Upper lobe of right lung (tissue), 1 donor: Measurements from ENCODE around the gene AP4M1. TPM values are rescaled to one million over a fixed set of nuclear protein-coding genes. Genes with fewer than 3 reads are reported as not detected.

Experiments used
- ATAC-seq: fragments of 200-7000 bp; cut with Tn5 transposase; one replicate; pipeline ENCODE4 v1.9.1; 2020; ENCODE audit warnings: mild to moderate bottlenecking, moderate library complexity
- DNase-seq: peaks from one replicate; pipeline ENCODE4 v3.0.0-alpha.2; 2020
- H3K27ac ChIP-seq: fragments of 200-600 bp; one replicate; pipeline ENCODE4 v1.8.0; 2022
- H3K27me3 ChIP-seq: fragments of 200-600 bp; one replicate; pipeline ENCODE4 v1.8.0; 2022; ENCODE audit warnings: mild to moderate bottlenecking
- H3K36me3 ChIP-seq: fragments of 200-600 bp; one replicate; pipeline ENCODE4 v1.8.0; 2022
- H3K4me1 ChIP-seq: fragments of 200-600 bp; one replicate; pipeline ENCODE4 v1.8.0; 2022
- H3K4me3 ChIP-seq: fragments of 200-600 bp; one replicate; pipeline ENCODE4 v1.8.0; 2022; ENCODE audit warnings: mild to moderate bottlenecking
- H3K9me3 ChIP-seq: fragments of 200-600 bp; one replicate; pipeline ENCODE4 v1.8.0; 2022
- intact Hi-C: fragments of 100-400 bp; cut with DNase I; formaldehyde crosslinking; loops from one replicate; pipeline ENCODE4 v1.11.0; 2022
- total RNA-seq: library from RNA; stranded (reverse); fragmentation: NEBNext Ultra II Directional; extraction: Animal tissue kit (Norgen Biotek cat#: 25700); gene quantifications from one replicate; pipeline ENCODE4 v1.2.1, GENCODE V29; 2021
- TF ChIP-seq, protein P1 (sequence below): fragments of 200-600 bp; IDR thresholded peaks from one replicate; pipeline ENCODE4 v1.8.0; 2022; ENCODE audit warnings: antibody characterized with exemption
- donor health status: DM: no; HTN: yes; CAD: no; lungs with severe emphysema.

Gene AP4M1
- total RNA-seq, 1 donor from 2014 or later = 16.8 TPM

DNA sequence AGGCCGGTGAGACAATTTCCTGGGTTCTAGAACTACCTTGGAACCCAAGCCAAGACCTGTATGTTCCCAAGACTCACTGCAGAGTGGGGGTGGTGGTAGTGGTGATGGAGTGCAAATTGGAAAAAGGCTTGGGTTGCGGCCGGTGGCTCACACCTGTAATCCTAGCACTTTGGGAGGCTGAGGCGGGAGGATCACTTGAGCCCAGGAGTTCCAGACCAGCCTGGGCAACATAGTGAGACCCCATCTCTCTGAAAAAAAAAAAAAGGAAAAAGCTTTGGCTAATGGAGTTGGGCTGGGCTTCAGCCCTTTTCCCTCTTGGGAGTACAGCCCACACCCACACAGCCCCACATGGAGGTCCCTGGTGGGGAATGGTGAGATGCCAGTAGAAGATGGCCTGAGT, 4.1 kb downstream of the AP4M1 start:
- intact Hi-C loops = no loop called here
- Histone ChIP-seq H3K36me3 (peaks cover 62% of the 10 kb centered on the region), H3K4me3 (no peak overlapping the region), H3K4me1 (peaks cover 11% of the 10 kb centered on the region), H3K9me3 (no peaks in the 10 kb centered on the region), H3K27ac (no peak overlapping the region), H3K27me3 (no peaks in the 10 kb centered on the region)
- ATAC-seq (no peak), DNase-seq (no peak)
- TF ChIP-seq, protein P1, sequence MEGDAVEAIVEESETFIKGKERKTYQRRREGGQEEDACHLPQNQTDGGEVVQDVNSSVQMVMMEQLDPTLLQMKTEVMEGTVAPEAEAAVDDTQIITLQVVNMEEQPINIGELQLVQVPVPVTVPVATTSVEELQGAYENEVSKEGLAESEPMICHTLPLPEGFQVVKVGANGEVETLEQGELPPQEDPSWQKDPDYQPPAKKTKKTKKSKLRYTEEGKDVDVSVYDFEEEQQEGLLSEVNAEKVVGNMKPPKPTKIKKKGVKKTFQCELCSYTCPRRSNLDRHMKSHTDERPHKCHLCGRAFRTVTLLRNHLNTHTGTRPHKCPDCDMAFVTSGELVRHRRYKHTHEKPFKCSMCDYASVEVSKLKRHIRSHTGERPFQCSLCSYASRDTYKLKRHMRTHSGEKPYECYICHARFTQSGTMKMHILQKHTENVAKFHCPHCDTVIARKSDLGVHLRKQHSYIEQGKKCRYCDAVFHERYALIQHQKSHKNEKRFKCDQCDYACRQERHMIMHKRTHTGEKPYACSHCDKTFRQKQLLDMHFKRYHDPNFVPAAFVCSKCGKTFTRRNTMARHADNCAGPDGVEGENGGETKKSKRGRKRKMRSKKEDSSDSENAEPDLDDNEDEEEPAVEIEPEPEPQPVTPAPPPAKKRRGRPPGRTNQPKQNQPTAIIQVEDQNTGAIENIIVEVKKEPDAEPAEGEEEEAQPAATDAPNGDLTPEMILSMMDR = no peak

DNA sequence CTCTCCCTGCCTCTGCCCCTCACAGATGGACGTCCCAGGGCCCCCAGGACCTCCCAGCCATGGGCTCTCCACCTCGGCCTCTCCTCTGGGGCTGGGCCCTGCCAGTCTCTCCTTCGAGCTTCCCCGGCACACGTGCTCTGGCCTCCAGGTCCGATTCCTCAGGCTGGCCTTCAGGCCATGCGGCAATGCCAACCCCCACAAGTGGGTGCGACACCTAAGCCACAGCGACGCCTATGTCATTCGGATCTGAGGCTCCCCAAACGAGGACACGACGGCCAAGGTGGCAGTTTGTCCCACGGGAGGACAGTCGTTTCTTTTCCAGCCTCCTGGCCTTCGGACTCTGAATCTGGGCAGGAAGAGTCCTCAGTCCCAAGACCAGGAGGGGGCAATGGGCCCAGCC, 5.2 kb downstream of the AP4M1 start:
- Histone ChIP-seq H3K4me3 (no peak overlapping the region), H3K36me3 (peaks cover 72% of the 10 kb centered on the region), H3K27me3 (no peaks in the 10 kb centered on the region), H3K4me1 (peaks cover 7% of the 10 kb centered on the region), H3K27ac (no peak overlapping the region), H3K9me3 (no peaks in the 10 kb centered on the region)
- TF ChIP-seq, protein P1 = no peak
- intact Hi-C loops = no loop called here
- DNase-seq (no peak), ATAC-seq (no peak)

DNA sequence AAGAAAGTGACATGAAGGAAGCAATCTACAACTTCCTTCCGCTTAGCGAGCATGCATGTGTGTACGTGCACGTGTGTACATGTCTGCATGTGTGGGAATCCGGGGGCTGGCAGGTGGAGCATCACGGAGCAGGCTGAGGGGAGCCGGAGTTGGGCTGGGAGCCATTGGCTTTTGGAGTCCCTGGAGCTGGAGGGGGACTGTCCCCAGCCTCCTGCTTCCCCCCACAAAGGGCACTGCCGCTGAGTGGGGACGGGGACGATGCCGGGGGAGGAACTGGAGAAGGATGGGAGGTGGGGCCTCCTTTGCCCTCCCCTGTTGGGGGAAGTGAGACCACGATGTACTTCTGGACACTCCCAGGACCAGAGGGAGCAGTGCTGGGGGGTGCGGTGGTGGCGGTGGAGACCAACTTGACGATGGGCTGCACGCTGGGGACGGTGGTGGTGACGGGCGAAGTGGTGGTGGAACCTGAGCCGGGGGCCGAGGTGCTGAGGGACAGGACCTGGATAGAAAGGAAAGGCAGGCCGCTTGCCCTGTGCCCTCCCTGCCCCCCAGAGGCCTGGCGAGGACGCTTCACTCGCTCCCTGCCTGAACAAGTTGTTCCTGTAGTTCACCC, 5.8 kb downstream of the AP4M1 start:
- H3K27me3 ChIP-seq = no peaks in the 10 kb centered on the region
- no peak overlapping the region for H3K4me3 ChIP-seq
- H3K36me3 ChIP-seq = peaks cover 78% of the 10 kb centered on the region
- DNase-seq (no peak), ATAC-seq (no peak)
- H3K4me1 ChIP-seq = peaks cover 4% of the 10 kb centered on the region
- intact Hi-C loops = no loop called here
- no peak overlapping the region for H3K27ac ChIP-seq
- TF ChIP-seq, protein P1 = no peak
- no peaks in the 10 kb centered on the region for H3K9me3 ChIP-seq

DNA sequence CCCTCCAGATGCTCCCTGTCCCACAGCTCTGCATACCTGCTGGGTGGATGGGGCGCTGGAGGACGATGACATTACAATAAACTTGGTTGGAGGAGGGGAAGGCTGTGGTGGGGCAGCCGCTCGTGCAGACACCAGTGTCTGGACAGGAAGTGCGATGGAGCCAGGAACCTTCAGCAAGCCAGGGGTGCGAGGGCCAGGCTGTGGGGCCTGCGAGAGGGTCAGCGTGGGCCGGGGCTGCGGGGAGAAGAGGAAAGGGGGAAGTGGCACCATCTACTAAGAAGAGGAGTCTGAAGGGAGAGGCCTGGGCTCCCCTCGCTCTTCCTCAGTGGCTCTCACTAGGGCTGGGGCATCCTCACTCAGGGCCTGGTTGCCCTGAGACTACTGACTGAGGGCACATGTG, 6.4 kb downstream of the AP4M1 start:
- no peak overlapping the region for H3K27ac ChIP-seq
- intact Hi-C loops = no loop called here
- H3K4me1 ChIP-seq = no peaks in the 10 kb centered on the region
- no peak overlapping the region for H3K4me3 ChIP-seq
- H3K36me3 ChIP-seq = peaks cover 83% of the 10 kb centered on the region
- ATAC-seq (no peak), DNase-seq (no peak)
- TF ChIP-seq, protein P1 = no peak
- H3K9me3 ChIP-seq = no peaks in the 10 kb centered on the region
- H3K27me3 ChIP-seq = no peaks in the 10 kb centered on the region

DNA sequence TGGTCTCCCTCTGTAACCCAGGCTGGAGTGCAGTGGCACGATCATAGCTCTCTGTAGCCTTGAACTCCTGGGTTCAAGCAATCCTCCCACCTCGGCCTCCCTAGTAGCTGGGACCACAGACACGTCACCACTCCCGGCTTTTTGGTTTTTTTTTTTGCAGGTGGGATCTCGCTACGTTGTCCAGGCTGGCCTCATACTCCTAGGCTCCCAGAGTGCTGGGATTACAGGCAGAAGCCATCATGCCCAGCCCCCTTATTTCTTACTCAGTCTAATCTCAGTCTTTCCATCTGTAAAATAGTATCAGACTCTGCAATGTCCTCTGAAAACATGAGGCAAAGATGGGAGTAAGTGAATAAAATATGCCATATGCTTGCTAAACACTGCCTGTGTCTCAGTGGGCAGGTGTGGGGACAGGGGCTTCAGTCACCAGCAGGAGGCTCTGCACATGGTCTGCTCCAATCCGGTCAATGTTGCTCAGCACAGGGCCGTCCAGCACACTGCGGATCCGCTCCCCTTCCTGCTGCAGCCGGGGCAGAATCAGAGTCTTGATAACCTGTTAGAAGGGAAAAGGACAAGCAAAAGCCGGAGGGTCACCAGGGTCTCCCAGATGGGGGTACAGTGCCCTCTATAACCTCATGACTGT, 8.2 kb downstream of the AP4M1 start:
- intact Hi-C loops = no loop called here
- H3K27ac ChIP-seq = no peak overlapping the region
- H3K27me3 ChIP-seq = no peaks in the 10 kb centered on the region
- no peaks in the 10 kb centered on the region for H3K4me1 ChIP-seq
- DNase-seq = no peak
- no peak overlapping the region for H3K4me3 ChIP-seq
- ATAC-seq = no peak
- peaks cover 85% of the 10 kb centered on the region for H3K36me3 ChIP-seq
- H3K9me3 ChIP-seq = no peaks in the 10 kb centered on the region
- TF ChIP-seq, protein P1 = no peak
